OCI-LY1 (cell line): ENCODE results near the gene ADAMTS1.

Source experiments
- H2AFZ ChIP-seq: fragments of 200-600 bp; sonication (generic), shearing (Covaris generic); 2 replicates; pipeline ENCODE4 v1.6.0; 2014; ENCODE audit warnings: antibody characterized with exemption, mild to moderate bottlenecking, low read length
- H3F3A ChIP-seq: fragments of 200-600 bp; sonication (generic), shearing (Covaris generic); 2 replicates; pipeline ENCODE4 v1.6.0; 2014; ENCODE audit warnings: mild to moderate bottlenecking, antibody characterized with exemption, low read length, moderate library complexity; ENCODE audit not compliant: insufficient read depth
- H3K27ac ChIP-seq: fragments of 200-600 bp; sonication (generic); 2 replicates; pipeline ENCODE4 v1.5.1; 2014; ENCODE audit warnings: low read length, mixed run types, mild to moderate bottlenecking, low read depth; ENCODE audit not compliant: poor library complexity, severe bottlenecking
- H3K27me3 ChIP-seq: fragments of 200-600 bp; sonication (generic); 2 replicates; pipeline ENCODE4 v1.6.0; 2014; ENCODE audit warnings: antibody characterized with exemption, mild to moderate bottlenecking, low read length, moderate library complexity; ENCODE audit not compliant: insufficient read depth
- H3K36me3 ChIP-seq: fragments of 200-600 bp; sonication (generic); 2 replicates; pipeline ENCODE4 v1.6.1; 2014; ENCODE audit warnings: mild to moderate bottlenecking, antibody characterized with exemption, low read length, moderate library complexity, mixed read lengths; ENCODE audit not compliant: insufficient read depth
- H3K4me1 ChIP-seq: fragments of 200-600 bp; sonication (generic); 2 replicates; pipeline ENCODE4 v1.5.1; 2014; ENCODE audit warnings: mild to moderate bottlenecking, low read length, moderate library complexity; ENCODE audit not compliant: insufficient read depth, severe bottlenecking
- H3K4me2 ChIP-seq: fragments of 200-600 bp; sonication (generic), shearing (Covaris generic); 2 replicates; pipeline ENCODE4 v1.6.1; 2014; ENCODE audit warnings: low read length
- H3K4me3 ChIP-seq: fragments of 200-600 bp; sonication (generic); 2 replicates; pipeline ENCODE4 v1.5.1; 2014; ENCODE audit warnings: low read length, low read depth, mild to moderate bottlenecking, mixed read lengths; ENCODE audit not compliant: poor library complexity, severe bottlenecking
- H3K79me2 ChIP-seq: fragments of 200-600 bp; shearing (Covaris generic); 2 replicates; pipeline ENCODE4 v1.6.1; 2016; ENCODE audit warnings: mixed run types, low read length, mixed read lengths; ENCODE audit not compliant: insufficient read depth
- H3K9ac ChIP-seq: fragments of 200-600 bp; sonication (generic), shearing (Covaris generic); 2 replicates; pipeline ENCODE4 v1.6.1; 2014; ENCODE audit warnings: mild to moderate bottlenecking, low read length, mixed read lengths
- H3K9me2 ChIP-seq: fragments of 200-600 bp; sonication (generic), shearing (Covaris generic); 2 replicates; pipeline ENCODE4 v1.6.1; 2014; ENCODE audit warnings: low read depth, mild to moderate bottlenecking, low read length, mixed read lengths
- H3K9me3 ChIP-seq: fragments of 200-600 bp; shearing (Covaris generic); 2 replicates; pipeline ENCODE4 v1.6.1; 2014; ENCODE audit warnings: low read length, mixed read lengths
- H4K20me1 ChIP-seq: fragments of 200-600 bp; sonication (generic), shearing (Covaris generic); 2 replicates; pipeline ENCODE4 v1.6.0; 2016; ENCODE audit warnings: mild to moderate bottlenecking, low read length; ENCODE audit not compliant: insufficient read depth
- EZH2 ChIP-seq: fragments of 200-600 bp; sonication (generic), shearing (Covaris generic); IDR thresholded peaks from 2 replicates; pipeline ENCODE4 v1.8.0; 2017; ENCODE audit warnings: borderline replicate concordance, mixed run types, mild to moderate bottlenecking, antibody characterized with exemption, low read length, moderate library complexity, mixed read lengths
- TF ChIP-seq, protein P1 (sequence below): fragments of 200-600 bp; sonication (generic), shearing (Covaris generic); IDR thresholded peaks from 2 replicates; pipeline ENCODE4 v1.5.1; 2017; ENCODE audit warnings: mild to moderate bottlenecking, antibody characterized with exemption, low read length, moderate library complexity, mixed read lengths

Gene ADAMTS1

DNA sequence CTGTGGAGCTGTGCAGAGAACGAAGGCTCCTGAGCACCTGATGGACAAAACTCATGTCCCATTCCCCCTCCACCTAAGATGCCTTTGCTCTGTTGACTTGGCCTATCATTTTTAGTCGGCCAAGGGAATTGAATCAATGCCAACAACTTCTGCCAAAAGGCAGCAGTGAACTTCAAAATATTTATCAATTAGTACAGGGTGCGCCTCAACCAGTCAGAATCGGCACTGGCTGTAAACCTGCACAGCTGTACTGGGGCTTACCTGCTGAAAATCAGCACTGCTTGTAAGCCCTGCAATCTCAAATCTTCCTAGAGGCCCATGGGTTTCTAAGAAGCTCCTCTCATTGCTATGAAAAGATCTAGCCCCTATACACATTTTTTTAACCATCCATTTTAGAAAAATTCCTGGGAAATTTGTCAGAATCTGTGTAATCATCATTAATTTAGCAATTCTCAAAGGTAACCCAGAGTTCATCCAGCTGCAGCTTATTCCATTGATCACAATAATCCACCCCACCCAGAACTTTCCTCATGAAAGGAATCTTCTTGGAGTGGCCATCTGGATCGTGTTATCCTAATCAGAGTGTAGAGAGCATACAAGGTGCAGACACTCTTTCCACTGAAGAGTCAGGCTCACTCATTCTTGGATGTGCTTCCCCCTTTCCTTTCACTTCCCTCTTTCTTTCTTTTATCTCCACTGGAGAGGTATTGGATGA lies 40.2 kb downstream of the ADAMTS1 start:
- H3K27me3 ChIP-seq = no peaks in the 10 kb centered on the region
- no peak overlapping the region for H3K27ac ChIP-seq
- no peaks in the 10 kb centered on the region for H3K4me1 ChIP-seq
- H3K4me2 ChIP-seq = no peak overlapping the region
- H3K79me2 ChIP-seq = no peaks in the 10 kb centered on the region
- H3K9me2 ChIP-seq = no peaks in the 10 kb centered on the region
- H3K9me3 ChIP-seq = no peaks in the 10 kb centered on the region
- no peaks in the 10 kb centered on the region for H4K20me1 ChIP-seq
- H3K4me3 ChIP-seq = no peak overlapping the region
- no peaks in the 10 kb centered on the region for H3F3A ChIP-seq
- H2AFZ ChIP-seq = no peak overlapping the region
- no peaks in the 10 kb centered on the region for H3K36me3 ChIP-seq
- TF ChIP-seq, protein P1, sequence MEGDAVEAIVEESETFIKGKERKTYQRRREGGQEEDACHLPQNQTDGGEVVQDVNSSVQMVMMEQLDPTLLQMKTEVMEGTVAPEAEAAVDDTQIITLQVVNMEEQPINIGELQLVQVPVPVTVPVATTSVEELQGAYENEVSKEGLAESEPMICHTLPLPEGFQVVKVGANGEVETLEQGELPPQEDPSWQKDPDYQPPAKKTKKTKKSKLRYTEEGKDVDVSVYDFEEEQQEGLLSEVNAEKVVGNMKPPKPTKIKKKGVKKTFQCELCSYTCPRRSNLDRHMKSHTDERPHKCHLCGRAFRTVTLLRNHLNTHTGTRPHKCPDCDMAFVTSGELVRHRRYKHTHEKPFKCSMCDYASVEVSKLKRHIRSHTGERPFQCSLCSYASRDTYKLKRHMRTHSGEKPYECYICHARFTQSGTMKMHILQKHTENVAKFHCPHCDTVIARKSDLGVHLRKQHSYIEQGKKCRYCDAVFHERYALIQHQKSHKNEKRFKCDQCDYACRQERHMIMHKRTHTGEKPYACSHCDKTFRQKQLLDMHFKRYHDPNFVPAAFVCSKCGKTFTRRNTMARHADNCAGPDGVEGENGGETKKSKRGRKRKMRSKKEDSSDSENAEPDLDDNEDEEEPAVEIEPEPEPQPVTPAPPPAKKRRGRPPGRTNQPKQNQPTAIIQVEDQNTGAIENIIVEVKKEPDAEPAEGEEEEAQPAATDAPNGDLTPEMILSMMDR = no peak
- TF ChIP-seq EZH2 = no peak
- no peak overlapping the region for H3K9ac ChIP-seq

DNA sequence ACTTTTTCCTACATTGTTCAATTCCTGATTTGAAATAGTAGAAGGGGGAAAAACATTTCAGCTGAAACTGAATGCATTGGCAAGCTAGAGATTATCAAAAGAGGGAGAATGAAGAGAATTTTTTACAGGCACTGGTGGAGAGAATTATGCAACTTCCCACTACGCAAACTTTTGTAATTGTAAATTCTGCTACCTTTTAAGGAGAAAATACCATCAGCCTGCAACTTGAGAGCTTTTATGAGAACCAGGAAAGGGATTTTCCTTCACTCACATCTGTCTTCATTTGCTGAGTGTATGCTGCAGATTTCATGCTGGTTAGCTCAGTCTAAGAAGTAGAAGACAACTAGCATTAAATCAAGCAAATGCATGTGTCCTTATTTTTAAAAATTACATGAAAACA lies 43.7 kb downstream of the ADAMTS1 start:
- TF ChIP-seq, protein P1 = no peak
- TF ChIP-seq EZH2 = no peak
- no peaks in the 10 kb centered on the region for H3K36me3 ChIP-seq
- no peak overlapping the region for H2AFZ ChIP-seq
- H3K9me3 ChIP-seq = no peaks in the 10 kb centered on the region
- H3K9me2 ChIP-seq = no peaks in the 10 kb centered on the region
- H3K4me2 ChIP-seq = no peak overlapping the region
- H3K27ac ChIP-seq = no peak overlapping the region
- H3K9ac ChIP-seq = no peak overlapping the region
- no peaks in the 10 kb centered on the region for H3K79me2 ChIP-seq
- no peak overlapping the region for H3K4me3 ChIP-seq
- H3F3A ChIP-seq = no peaks in the 10 kb centered on the region
- H4K20me1 ChIP-seq = no peaks in the 10 kb centered on the region
- no peaks in the 10 kb centered on the region for H3K4me1 ChIP-seq
- no peaks in the 10 kb centered on the region for H3K27me3 ChIP-seq

DNA sequence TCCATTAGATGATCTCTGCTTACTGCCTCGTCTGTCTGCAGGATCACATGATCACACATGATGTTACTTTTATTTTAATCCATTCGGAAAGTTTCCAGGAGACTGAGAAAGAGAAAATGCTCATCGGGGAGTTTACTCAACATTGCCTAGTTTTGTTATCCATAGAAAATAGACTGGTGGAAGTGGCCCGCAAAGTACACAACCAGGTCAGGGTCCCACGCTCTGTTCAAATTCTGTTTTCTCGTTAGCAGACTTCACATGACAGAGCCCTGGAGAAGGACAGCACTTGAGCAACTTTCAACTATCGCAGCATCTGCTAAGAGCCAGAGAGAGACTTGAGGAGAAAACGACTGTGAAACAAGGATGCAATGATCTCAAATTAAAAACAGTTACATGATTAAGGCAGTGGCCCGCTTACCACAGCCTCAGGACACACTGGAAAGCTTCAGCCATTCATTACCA lies 44.2 kb downstream of the ADAMTS1 start:
- H3K4me2 ChIP-seq = no peak overlapping the region
- H3K4me3 ChIP-seq = no peak overlapping the region
- no peaks in the 10 kb centered on the region for H3F3A ChIP-seq
- H3K9me2 ChIP-seq = no peaks in the 10 kb centered on the region
- no peak overlapping the region for H3K27ac ChIP-seq
- H2AFZ ChIP-seq = no peak overlapping the region
- no peak overlapping the region for H3K9ac ChIP-seq
- H3K79me2 ChIP-seq = no peaks in the 10 kb centered on the region
- H3K36me3 ChIP-seq = no peaks in the 10 kb centered on the region
- no peaks in the 10 kb centered on the region for H3K27me3 ChIP-seq
- TF ChIP-seq EZH2 = no peak
- TF ChIP-seq, protein P1 = no peak
- H3K4me1 ChIP-seq = no peaks in the 10 kb centered on the region
- no peaks in the 10 kb centered on the region for H3K9me3 ChIP-seq
- no peaks in the 10 kb centered on the region for H4K20me1 ChIP-seq
